NB4 (cell line): ENCODE measurements around the gene ISOC1.

Experiments
- DNase-seq: peaks from one replicate; pipeline ENCODE4 v3.0.0; 2010; ENCODE audit warnings: low read depth
- H3K4me3 ChIP-seq: one replicate; pipeline ENCODE4 v1.5.1; 2011; ENCODE audit warnings: mild to moderate bottlenecking, low read depth, low read length, moderate library complexity
- CTCF ChIP-seq: IDR thresholded peaks from one replicate; pipeline ENCODE4 v1.5.1; 2012; ENCODE audit warnings: low read depth, low read length
- MYC ChIP-seq: IDR thresholded peaks from 2 replicates; pipeline ENCODE4 v1.6.1; 2011; ENCODE audit warnings: low read depth, low read length
- POLR2A ChIP-seq: IDR thresholded peaks from 2 replicates; pipeline ENCODE4 v1.6.1; 2011; ENCODE audit warnings: mild to moderate bottlenecking; ENCODE audit not compliant: insufficient read length; ENCODE audit errors: extremely low read depth
- TF ChIP-seq, protein P1 (sequence below): IDR thresholded peaks from 2 replicates; pipeline ENCODE4 v1.6.1; 2011; ENCODE audit warnings: low read depth, low read length

The ISOC1 gene

GRCh38 chr5:129069292-129069691 is 25.3 kb upstream of the ISOC1 start:
- DNase-seq, result no peak
- no peak overlapping the region for H3K4me3 ChIP-seq
- TF ChIP-seq POLR2A, result no peak
- no peak for TF ChIP-seq CTCF
- TF ChIP-seq, protein P1, sequence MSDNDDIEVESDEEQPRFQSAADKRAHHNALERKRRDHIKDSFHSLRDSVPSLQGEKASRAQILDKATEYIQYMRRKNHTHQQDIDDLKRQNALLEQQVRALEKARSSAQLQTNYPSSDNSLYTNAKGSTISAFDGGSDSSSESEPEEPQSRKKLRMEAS, result no peak
- TF ChIP-seq MYC, result no peak

GRCh38 chr5:129073111-129073510 is 21.4 kb upstream of the ISOC1 start:
- no peak for DNase-seq
- H3K4me3 ChIP-seq, result no peak overlapping the region
- TF ChIP-seq, protein P1, result no peak

DNA sequence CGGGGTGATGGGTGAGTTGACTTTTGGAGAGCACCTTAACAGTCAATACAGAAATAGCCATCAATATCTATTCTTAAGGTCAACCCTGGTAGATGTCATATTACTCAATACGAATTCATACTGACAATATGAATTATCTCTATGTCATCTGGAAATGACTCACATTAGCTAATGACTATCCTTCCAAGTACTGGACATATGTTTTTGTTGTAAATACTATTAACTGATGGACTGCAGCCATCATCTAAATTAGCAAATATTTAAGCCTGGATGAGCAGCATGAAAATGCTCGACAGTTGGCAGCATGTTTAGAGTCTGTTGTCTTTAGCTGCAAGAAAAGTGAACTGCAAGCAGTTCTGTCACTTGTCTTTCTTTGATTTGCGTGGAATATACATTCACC is 19.6 kb upstream of the ISOC1 start:
- no peak overlapping the region for H3K4me3 ChIP-seq
- TF ChIP-seq MYC (no peak), CTCF (no peak), POLR2A (no peak)
- TF ChIP-seq, protein P1, result no peak
- DNase-seq, result no peak

GRCh38 chr5:129077433-129078075 is 17.0 kb upstream of the ISOC1 start:
- no peak for DNase-seq
- TF ChIP-seq POLR2A, result no peak
- no peak for TF ChIP-seq CTCF
- no peak for TF ChIP-seq MYC
- TF ChIP-seq, protein P1, result no peak
- H3K4me3 ChIP-seq, result no peak overlapping the region

DNA sequence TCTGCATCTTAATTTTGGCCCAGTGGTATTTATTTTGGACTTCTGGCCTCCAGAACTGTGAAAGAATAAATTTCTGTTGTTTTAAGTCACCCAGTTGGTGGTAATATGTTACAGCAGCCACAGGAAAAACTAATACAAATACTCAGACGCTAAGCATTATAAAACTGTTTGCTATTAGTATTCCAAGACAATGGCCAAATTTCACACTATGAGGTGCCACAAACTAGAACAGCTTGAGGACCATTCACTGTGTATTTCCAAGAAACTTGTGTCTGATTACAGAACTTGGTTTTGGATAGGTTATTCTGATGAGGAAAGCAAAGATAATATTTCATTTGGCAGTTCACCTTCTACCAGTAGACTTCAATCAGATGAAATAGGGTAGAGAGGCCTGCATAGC is 16.3 kb upstream of the ISOC1 start:
- H3K4me3 ChIP-seq, result no peak overlapping the region
- TF ChIP-seq CTCF (no peak), MYC (no peak), POLR2A (no peak)
- TF ChIP-seq, protein P1, result no peak
- no peak for DNase-seq

DNA sequence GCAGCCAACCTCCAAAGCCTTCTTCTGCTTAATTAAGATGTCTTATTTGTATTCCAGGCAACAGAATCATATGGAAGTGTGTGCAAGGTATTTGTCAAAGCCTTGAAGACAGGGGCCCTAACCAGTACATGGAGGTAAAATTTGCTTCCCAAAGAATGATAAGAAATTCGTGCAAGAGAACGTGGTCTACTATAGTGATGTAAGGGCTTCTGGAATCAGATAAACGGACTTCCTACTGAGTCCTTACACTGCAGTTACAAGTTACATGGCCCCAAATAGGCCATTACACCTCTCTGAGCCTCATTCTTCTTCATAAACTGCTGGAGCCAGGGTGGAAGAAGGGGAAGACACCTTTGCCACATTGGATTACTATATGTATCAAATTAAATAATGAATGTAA is 15.9 kb upstream of the ISOC1 start:
- TF ChIP-seq CTCF, result no peak
- no peak for TF ChIP-seq MYC
- TF ChIP-seq, protein P1, result no peak
- no peak for TF ChIP-seq POLR2A
- H3K4me3 ChIP-seq, result no peak overlapping the region
- no peak for DNase-seq
